ENCODE data around the gene ANAPC10. TPM values are rescaled to one million over a fixed set of nuclear protein-coding genes. Genes with fewer than 3 reads are reported as not detected.
"Not testable (repeated sequence)": the region's sequence is repeated elsewhere in the genome, so short reads cannot be mapped to it uniquely, and the experiment has no call there.

Gene ANAPC10
- total RNA-seq, 1 donor from 2014 or later: 13.5 TPM

DNA sequence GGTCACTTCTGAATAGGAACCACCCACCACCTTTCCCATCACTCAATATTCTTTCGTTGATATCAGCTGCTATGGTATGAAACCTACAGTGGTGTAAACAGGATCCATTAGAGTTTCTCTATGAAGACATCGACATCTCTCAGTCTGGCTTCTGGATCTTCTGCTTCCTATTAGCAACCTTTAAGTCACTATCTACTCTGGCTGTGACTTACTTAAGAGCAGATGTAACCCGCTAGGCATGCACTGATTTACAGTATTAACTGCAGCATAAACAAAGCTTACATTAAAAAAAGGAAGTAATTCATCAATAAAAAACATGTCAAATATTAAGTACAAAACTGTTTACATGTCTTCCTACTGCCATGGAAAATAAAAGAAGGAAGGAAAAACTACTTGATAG lies 96.4 kb downstream of the ANAPC10 start:
- no peak for ATAC-seq

DNA sequence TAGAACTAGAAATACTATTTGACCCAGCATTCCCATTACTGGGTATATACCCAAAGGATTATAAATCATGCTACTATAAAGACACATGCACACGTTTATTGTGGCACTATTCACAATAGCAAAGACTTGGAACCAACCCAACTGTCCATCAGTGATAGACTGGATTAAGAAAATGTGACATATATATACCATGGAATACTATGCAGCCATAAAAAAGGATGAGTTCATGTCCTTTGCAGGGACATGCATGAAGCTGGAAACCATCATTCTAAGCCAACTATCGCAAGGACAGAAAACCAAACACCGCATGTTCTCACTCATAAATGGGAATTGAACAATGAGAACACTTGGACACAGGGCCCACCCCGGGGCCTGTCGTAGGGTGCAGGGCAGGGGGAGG lies 97.3 kb downstream of the ANAPC10 start:
- ATAC-seq: not testable (repeated sequence)

DNA sequence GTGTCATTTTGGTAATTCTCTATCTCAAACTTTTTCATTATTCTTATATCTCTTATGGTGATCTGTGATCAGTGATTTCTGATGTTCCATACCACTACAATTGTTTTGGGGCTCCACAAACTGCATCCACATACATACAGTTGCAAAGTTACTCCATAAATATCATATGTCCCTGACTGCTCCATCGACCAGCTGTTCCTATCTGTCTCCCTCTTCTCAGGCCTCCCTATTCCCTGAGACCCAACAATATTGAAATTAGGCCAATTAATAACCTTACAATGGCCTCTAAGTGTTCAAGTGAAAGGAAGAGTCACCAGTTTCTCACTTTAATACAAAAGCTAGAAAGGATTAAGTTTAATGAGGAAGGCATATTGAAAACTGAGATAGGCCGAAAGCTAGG lies 108.7 kb downstream of the ANAPC10 start:
- ATAC-seq: no peak

DNA sequence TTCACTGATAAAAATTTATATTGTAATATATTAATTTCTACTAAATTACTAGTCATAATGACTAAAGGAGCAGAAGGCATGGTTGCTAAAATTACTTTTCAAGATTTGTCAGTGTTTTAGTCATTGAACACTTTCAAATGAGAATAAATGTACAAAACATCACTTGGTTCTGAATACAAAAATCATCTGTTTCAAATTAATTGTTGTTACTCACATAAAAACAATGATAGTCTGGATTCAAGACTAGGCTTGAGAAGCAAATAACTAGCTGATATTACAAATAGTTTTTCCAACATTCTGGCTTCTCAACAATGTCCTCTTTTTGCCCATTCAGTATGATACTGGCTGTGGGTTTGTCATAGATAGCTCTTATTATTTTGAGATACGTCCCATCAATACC lies 112.5 kb downstream of the ANAPC10 start:
- no peak for ATAC-seq

DNA sequence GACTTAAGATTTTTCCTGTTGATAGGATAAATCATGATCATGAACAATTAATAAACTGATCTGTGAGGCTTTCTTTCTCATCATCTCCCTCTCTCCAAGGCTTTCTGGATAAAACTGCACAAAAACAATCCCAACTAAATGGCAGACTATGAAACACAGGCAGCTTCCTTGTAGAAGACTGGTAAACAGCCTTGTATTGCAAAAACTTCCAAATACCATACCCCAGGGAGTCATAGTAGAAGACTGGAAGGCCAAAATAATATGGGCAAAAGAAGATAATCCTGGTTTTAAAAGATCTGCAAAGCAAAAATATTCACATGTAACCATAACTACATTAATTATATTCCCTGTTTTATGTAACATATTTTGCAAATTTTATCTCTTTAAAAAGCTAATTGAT lies 113.0 kb downstream of the ANAPC10 start:
- ATAC-seq: no peak

DNA sequence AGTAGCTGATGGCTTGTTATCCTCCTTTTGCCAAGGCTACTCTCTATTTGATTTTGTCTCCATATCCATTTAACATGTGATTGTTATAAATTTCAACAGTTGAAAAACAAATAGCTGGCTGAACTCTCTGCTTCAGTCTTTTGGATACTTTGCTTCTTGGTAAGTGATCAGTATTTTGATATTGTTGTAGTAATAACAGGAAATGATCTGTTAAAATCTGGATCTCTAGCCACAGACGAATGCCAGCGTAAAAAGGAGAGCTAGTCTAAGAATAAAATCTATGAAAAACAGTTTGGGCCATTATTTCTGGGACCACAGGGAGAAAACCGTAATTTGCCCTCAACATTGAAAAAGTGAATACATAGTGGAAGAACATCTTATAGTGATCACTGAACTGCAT lies 113.8 kb downstream of the ANAPC10 start:
- ATAC-seq: no peak

DNA sequence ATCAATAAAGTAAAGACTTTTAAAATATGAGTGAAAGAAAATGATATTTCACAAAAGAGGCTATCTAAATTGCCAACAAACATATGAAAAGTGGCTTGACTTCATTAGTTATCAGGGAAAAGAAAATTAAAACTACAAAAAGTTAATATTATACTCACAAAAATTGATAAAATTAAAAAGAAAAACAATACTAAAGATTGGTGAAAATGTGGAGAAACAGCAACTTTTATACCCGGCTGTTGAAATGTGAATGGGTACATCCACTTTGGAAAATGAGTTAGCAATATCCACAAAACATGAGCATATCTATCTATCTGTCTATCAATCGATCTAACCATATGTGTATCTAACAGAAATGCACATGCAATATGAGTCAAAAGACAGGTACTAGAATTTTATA lies 122.3 kb downstream of the ANAPC10 start:
- ATAC-seq: no peak

DNA sequence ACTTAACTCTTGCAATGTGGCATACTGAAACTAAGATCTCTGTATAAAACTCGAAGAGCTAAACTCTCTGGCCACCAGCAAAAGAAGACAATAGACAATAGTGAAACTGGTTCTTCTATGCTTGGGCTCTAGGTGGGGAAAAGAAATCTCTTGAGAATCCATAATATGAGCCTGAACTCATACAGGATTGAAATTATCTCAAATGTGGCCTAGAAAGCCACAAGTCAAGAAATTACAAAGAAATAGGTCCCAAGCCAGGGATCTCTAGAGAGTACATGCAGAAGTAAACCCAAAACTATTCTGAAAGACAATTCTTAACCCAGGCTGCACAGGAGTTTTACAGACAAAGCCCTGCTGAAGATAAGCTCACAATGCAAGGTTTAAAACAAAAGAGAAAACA lies 127.4 kb downstream of the ANAPC10 start:
- ATAC-seq: no peak

DNA sequence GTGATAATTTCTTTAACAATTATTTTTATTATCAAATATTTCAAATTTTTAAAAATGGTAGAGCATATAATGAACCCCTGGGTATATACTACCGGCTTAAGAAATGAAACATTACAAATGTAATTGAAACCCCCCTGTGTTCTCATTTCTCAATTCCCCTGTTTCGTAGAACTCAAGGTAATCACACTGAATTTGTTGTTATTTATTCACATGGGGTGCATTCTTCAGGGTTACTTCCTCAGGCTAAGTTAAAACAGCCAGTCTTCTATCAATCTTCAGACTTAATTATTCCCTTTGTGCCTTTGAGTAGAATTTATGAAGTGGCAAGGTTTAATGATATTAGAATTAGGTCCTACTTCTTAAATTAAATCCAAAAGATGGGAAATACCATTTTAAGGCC lies 128.2 kb downstream of the ANAPC10 start:
- no peak for ATAC-seq

DNA sequence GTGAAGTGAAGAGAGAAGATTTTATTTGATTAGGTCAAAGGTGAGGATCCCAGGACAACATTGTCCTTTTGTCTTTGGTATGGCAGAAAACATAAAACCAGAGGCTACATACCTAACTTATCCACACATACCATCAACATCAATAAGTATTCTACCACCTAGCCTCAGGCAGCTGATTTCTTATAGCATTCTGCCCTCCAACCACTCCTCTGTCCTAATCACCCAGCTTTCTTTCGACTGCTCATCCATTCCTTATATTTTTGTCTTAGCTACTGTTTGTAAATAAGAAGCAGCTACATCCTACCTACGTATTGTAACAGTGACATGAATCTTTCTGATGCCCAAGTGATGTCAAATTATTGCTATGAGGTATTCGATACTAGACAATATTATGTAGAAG lies 129.4 kb downstream of the ANAPC10 start:
- ATAC-seq: no peak

DNA sequence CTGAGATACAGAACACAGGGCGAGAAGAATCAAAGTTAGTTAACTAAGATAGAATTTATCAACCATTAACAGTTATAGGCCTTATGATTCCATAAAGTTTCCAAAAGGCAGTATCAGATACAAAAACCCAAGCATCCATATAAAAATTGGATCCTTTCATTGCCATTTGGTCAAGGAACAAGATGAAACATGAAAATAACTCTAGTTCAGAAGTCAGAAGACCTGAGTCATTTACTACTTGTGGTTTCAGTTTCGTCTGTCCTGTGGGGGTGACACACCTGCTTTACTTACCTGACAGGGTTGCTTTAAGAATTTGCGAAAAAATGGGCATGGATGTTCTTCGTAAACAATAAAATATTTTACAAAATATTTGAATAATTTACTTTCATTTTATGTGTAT lies 130.8 kb downstream of the ANAPC10 start:
- no peak for ATAC-seq

DNA sequence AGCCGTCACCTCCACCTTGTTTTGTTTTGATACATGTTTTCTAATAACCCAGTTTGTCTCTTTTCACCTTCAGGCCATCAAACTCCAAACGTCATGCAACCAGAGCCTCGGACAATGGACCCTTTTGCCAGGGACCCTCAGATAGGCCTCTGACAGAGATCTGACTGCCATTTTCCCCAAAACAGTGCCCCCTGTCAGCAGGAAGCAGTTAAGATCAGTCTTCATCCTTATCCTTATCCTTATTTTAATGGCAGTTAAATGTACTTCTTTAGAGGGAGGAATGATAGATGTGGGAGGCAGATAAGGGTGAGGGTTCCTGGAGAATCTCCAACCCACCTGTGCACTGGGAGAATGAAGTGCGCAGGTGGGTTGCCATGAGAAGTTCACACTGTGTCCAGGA lies 135.7 kb downstream of the ANAPC10 start:
- no peak for ATAC-seq

DNA sequence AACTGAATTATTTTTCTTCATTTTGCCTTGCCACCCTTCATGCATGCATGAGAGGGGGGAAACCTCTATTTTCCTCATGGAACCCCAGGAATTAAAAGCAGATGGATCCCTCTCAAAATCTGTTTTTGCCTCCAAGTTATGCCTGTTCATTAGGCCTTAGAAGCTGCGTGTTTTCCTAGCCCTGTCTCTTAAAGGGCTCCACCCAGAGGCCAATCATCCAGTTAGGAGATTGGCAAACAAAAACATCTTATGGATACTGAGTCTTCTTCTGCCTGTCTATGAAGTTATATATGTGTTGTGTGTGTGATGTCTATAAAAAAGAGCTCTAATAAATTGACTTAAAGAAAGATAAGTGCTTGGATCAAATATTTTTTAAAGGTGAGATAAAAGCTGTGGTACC lies 142.9 kb downstream of the ANAPC10 start:
- no peak for ATAC-seq

DNA sequence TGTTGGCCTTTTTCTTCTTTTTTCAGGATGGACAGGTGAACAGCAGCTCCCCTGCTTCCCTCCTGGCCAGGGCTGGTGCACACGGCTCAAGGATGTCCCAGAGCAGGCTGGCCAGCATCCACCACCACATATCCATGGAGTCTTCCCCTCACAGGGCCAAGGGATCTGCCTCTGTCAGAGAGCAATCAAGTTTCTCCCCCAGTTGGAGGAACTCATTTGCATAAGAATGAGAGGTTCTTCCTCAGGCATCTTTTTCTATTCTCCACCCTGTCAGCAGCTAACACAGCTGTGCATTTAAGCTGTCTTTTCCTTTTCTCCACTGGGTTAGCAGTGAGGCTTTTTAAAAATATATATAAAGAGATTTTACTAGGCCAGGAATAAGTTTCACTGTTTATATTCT lies 143.8 kb downstream of the ANAPC10 start:
- ATAC-seq: no peak

DNA sequence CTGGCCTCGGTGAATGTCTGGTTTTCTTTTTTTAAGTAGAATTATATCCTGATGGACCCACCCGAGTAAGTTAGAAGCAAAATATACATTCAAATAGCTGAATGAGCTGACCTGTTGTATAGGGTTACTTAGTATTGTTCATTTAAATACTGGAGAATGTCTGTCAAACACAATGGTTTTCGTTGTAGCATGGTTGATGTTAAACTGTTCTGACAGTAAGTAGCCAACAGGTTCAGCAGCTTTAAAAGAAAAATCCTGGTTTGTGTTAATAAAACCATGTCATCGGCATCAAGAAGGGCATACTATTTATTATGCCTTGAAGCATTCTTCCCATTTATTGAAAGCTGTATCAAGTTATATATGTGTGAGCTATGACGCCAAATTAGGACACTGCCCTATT lies 149.6 kb downstream of the ANAPC10 start:
- no peak for ATAC-seq

DNA sequence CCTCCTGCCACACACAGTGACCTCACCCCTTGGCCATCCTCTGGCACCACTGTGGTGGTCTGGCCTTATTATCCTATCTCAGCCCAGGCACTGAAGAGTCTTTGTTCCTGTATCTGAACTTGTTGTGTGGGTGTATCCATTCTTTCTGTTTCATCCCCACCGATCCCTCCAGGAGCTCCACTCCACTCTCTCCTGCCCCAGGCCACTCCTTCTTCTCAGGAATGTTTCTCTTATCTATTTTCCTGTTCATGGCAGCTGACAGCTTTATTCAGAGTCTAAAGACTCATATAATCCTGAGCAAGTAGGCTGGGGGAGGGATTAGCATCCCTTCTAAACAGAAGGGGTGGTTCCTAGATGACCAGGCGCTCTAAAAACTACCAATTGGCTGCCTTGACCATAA lies 150.0 kb downstream of the ANAPC10 start:
- no peak for ATAC-seq

Other genes starting within 250 kb of the ANAPC10 start
- 49.3 TPM for gene ABCE1, start 115 bp upstream of the ANAPC10 start, total RNA-seq
- 25.1 TPM for gene OTUD4, start 82.4 kb upstream of the ANAPC10 start, total RNA-seq